Activated naive CD4-positive, alpha-beta T cell treated with anti-CD3 and anti-CD28 coated beads, Interleukin-2, amount 50 U/mL, for 24 hours (primary cell): ENCODE results near the gene CACNA2D3.
"Not testable (repeated sequence)": the region's sequence is repeated elsewhere in the genome, so short reads cannot be mapped to it uniquely, and the experiment has no call there.

Source experiments
- H3K27ac Mint-ChIP-seq: one replicate; pipeline ENCODE4 v1.8.0; 2021; ENCODE audit warnings: mild to moderate bottlenecking, mixed read lengths
- H3K27me3 Mint-ChIP-seq: one replicate; pipeline ENCODE4 v1.8.0; 2021; ENCODE audit warnings: mixed read lengths
- H3K36me3 Mint-ChIP-seq: one replicate; pipeline ENCODE4 v1.8.0; 2021; ENCODE audit warnings: mixed read lengths
- H3K4me1 Mint-ChIP-seq: one replicate; pipeline ENCODE4 v1.8.0; 2021; ENCODE audit warnings: mixed read lengths
- H3K4me3 Mint-ChIP-seq: one replicate; pipeline ENCODE4 v1.8.0; 2021; ENCODE audit warnings: mild to moderate bottlenecking, mixed read lengths
- H3K9me3 Mint-ChIP-seq: one replicate; pipeline ENCODE4 v1.8.0; 2021; ENCODE audit warnings: mixed read lengths

Gene CACNA2D3

GRCh38 chr3:54421943-54422342 lies 299.6 kb downstream of the CACNA2D3 start:
- Mint-ChIP-seq H3K27me3 (peaks cover 1% of the 10 kb centered on the region), H3K27ac (no peak overlapping the region), H3K36me3 (no peaks in the 10 kb centered on the region), H3K9me3 (no peaks in the 10 kb centered on the region), H3K4me1 (no peaks in the 10 kb centered on the region), H3K4me3 (no peak overlapping the region)

- H3K27me3 Mint-ChIP-seq = peaks cover 3% of the 10 kb centered on the region
- no peak overlapping the region for H3K27ac Mint-ChIP-seq
- no peak overlapping the region for H3K4me3 Mint-ChIP-seq
- no peaks in the 10 kb centered on the region for H3K9me3 Mint-ChIP-seq
- no peaks in the 10 kb centered on the region for H3K36me3 Mint-ChIP-seq
- H3K4me1 Mint-ChIP-seq = no peaks in the 10 kb centered on the region
Measured at GRCh38 chr3:54424292-54424691, 301.9 kb downstream of the CACNA2D3 start.

- Mint-ChIP-seq H3K27ac (no peak overlapping the region), H3K9me3 (no peaks in the 10 kb centered on the region), H3K27me3 (peaks cover 7% of the 10 kb centered on the region), H3K4me1 (no peaks in the 10 kb centered on the region), H3K36me3 (no peaks in the 10 kb centered on the region), H3K4me3 (no peak overlapping the region)
Measured at GRCh38 chr3:54426381-54426780, 304.0 kb downstream of the CACNA2D3 start.

GRCh38 chr3:54427501-54427900 lies 305.1 kb downstream of the CACNA2D3 start:
- H3K4me1 Mint-ChIP-seq = no peaks in the 10 kb centered on the region

GRCh38 chr3:54427941-54428871 lies 305.9 kb downstream of the CACNA2D3 start:
- Mint-ChIP-seq H3K9me3 (no peaks in the 10 kb centered on the region), H3K27ac (no peak overlapping the region), H3K27me3 (peaks cover 7% of the 10 kb centered on the region), H3K4me1 (no peaks in the 10 kb centered on the region), H3K36me3 (no peaks in the 10 kb centered on the region), H3K4me3 (no peak overlapping the region)

More at GRCh38 chr3:54427501-54427900, 305.1 kb downstream of the CACNA2D3 start:
- no peaks in the 10 kb centered on the region for H3K36me3 Mint-ChIP-seq
- H3K4me3 Mint-ChIP-seq = no peak overlapping the region
- H3K27me3 Mint-ChIP-seq = peaks cover 7% of the 10 kb centered on the region
- H3K27ac Mint-ChIP-seq = no peak overlapping the region
- no peaks in the 10 kb centered on the region for H3K9me3 Mint-ChIP-seq

- Mint-ChIP-seq H3K27me3 (peaks cover 7% of the 10 kb centered on the region), H3K9me3 (peaks cover 6% of the 10 kb centered on the region), H3K27ac (no peak overlapping the region), H3K36me3 (no peaks in the 10 kb centered on the region), H3K4me1 (no peaks in the 10 kb centered on the region), H3K4me3 (no peak overlapping the region)
Measured at GRCh38 chr3:54432975-54433374, 310.6 kb downstream of the CACNA2D3 start.

- H3K36me3 Mint-ChIP-seq = no peaks in the 10 kb centered on the region
- no peak overlapping the region for H3K4me3 Mint-ChIP-seq
- peaks cover 6% of the 10 kb centered on the region for H3K9me3 Mint-ChIP-seq
- H3K27ac Mint-ChIP-seq = no peak overlapping the region
- no peaks in the 10 kb centered on the region for H3K4me1 Mint-ChIP-seq
- H3K27me3 Mint-ChIP-seq = peaks cover 3% of the 10 kb centered on the region
Measured at GRCh38 chr3:54433846-54434245, 311.5 kb downstream of the CACNA2D3 start.

GRCh38 chr3:54434756-54435155 lies 312.4 kb downstream of the CACNA2D3 start:
- Mint-ChIP-seq H3K9me3 (peaks cover 6% of the 10 kb centered on the region), H3K27me3 (peaks cover 1% of the 10 kb centered on the region), H3K27ac (no peak overlapping the region), H3K36me3 (no peaks in the 10 kb centered on the region), H3K4me3 (no peak overlapping the region), H3K4me1 (no peaks in the 10 kb centered on the region)

- no peak overlapping the region for H3K4me3 Mint-ChIP-seq
- no peaks in the 10 kb centered on the region for H3K27me3 Mint-ChIP-seq
- no peaks in the 10 kb centered on the region for H3K4me1 Mint-ChIP-seq
- H3K36me3 Mint-ChIP-seq = no peaks in the 10 kb centered on the region
- no peak overlapping the region for H3K27ac Mint-ChIP-seq
- H3K9me3 Mint-ChIP-seq = peaks cover 6% of the 10 kb centered on the region
Measured at GRCh38 chr3:54437271-54437670, 314.9 kb downstream of the CACNA2D3 start.

GRCh38 chr3:54443561-54444161 lies 321.3 kb downstream of the CACNA2D3 start:
- no peaks in the 10 kb centered on the region for H3K4me1 Mint-ChIP-seq
- H3K36me3 Mint-ChIP-seq = no peaks in the 10 kb centered on the region

GRCh38 chr3:54445630-54446029 lies 323.3 kb downstream of the CACNA2D3 start:
- H3K4me3 Mint-ChIP-seq = no peak overlapping the region
- no peaks in the 10 kb centered on the region for H3K9me3 Mint-ChIP-seq
- no peaks in the 10 kb centered on the region for H3K4me1 Mint-ChIP-seq
- H3K27me3 Mint-ChIP-seq = no peaks in the 10 kb centered on the region
- H3K27ac Mint-ChIP-seq = no peak overlapping the region
- no peaks in the 10 kb centered on the region for H3K36me3 Mint-ChIP-seq

More at GRCh38 chr3:54443561-54444161, 321.3 kb downstream of the CACNA2D3 start:
- Mint-ChIP-seq H3K27me3 (no peaks in the 10 kb centered on the region), H3K27ac (no peak overlapping the region), H3K4me3 (no peak overlapping the region), H3K9me3 (no peaks in the 10 kb centered on the region)

GRCh38 chr3:54447427-54447826 lies 325.1 kb downstream of the CACNA2D3 start:
- Mint-ChIP-seq H3K9me3 (peaks cover 7% of the 10 kb centered on the region), H3K4me1 (no peaks in the 10 kb centered on the region), H3K27ac (no peak overlapping the region), H3K36me3 (no peaks in the 10 kb centered on the region), H3K4me3 (no peak overlapping the region), H3K27me3 (no peaks in the 10 kb centered on the region)

GRCh38 chr3:54454806-54455205 lies 332.5 kb downstream of the CACNA2D3 start:
- Mint-ChIP-seq H3K27ac (no peak overlapping the region), H3K4me3 (no peak overlapping the region), H3K4me1 (no peaks in the 10 kb centered on the region), H3K27me3 (no peaks in the 10 kb centered on the region), H3K9me3 (peaks cover 23% of the 10 kb centered on the region), H3K36me3 (no peaks in the 10 kb centered on the region)

- no peaks in the 10 kb centered on the region for H3K36me3 Mint-ChIP-seq
- no peaks in the 10 kb centered on the region for H3K4me1 Mint-ChIP-seq
- H3K27ac Mint-ChIP-seq = no peak overlapping the region
- H3K9me3 Mint-ChIP-seq = peaks cover 16% of the 10 kb centered on the region
- H3K27me3 Mint-ChIP-seq = no peaks in the 10 kb centered on the region
- H3K4me3 Mint-ChIP-seq = no peak overlapping the region
Measured at GRCh38 chr3:54458357-54458756, 336.0 kb downstream of the CACNA2D3 start.

- not testable (repeated sequence) for H3K4me1 Mint-ChIP-seq, H3K27me3 Mint-ChIP-seq, H3K4me3 Mint-ChIP-seq, H3K36me3 Mint-ChIP-seq, H3K27ac Mint-ChIP-seq
- H3K9me3 Mint-ChIP-seq = peaks cover 11% of the 10 kb centered on the region
Measured at GRCh38 chr3:54464554-54464953, 342.2 kb downstream of the CACNA2D3 start.

- Mint-ChIP-seq H3K4me1 (no peaks in the 10 kb centered on the region), H3K36me3 (no peaks in the 10 kb centered on the region), H3K9me3 (peaks cover 9% of the 10 kb centered on the region), H3K4me3 (no peak overlapping the region), H3K27me3 (no peaks in the 10 kb centered on the region), H3K27ac (no peak overlapping the region)
Measured at GRCh38 chr3:54476891-54477290, 354.5 kb downstream of the CACNA2D3 start.
